ENCODE results near the gene TMC8. TPM values are rescaled to one million over a fixed set of nuclear protein-coding genes. Genes with fewer than 3 reads are reported as not detected.

The TMC8 gene
- total and polyA plus RNA-seq, 2 of the 8 experiments (the other 6 are each of a cell fraction or from before 2014, with no cell fraction given) = 1.00 to 2.8 TPM

DNA sequence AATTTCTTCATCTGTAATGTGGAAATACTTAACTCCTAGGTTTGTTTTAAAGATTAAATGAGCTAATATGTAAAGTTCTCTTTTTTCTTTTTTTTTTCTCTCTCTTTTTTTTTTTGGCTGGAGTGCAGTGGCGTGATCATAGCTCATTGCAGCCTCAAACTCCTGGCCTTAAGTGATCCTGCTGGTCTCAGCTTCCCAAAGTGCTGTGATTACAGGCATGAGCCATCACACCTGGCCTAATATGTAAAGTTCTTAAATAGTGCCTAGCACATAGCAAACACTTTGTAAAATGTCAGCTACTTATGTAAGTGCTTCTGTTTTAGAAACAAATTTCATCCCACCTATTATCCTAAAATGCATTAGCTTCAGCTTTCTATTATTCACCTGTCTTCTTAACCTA, 42.0 kb upstream of the TMC8 start (continued):
- no peak for TF ChIP-seq CBX5 (IDR thresholded peaks at IDR 0.05; ENCODE audit: low read depth, low read length)
- TF ChIP-seq SP4 (IDR thresholded peaks at IDR 0.05; ENCODE audit: low read length) = no peak

Measured in H1 (cell line).